HEK293 (cell line): ENCODE results near the gene AVPR1B.

Source experiments
- GLI4 ChIP-seq: fragments of 450-650 bp; formaldehyde crosslinking; IDR thresholded peaks from 2 replicates; pipeline ENCODE4 v1.5.1; 2016; ENCODE audit warnings: missing biosample characterization, missing genetic modification characterization
- MZF1 ChIP-seq: fragments of 450-650 bp; formaldehyde crosslinking; IDR thresholded peaks from 2 replicates; pipeline ENCODE4 v1.5.1; 2017; ENCODE audit warnings: missing biosample characterization, missing genetic modification characterization, borderline replicate concordance
- OVOL3 ChIP-seq: fragments of 450-650 bp; formaldehyde crosslinking; IDR thresholded peaks from 2 replicates; pipeline ENCODE4 v1.5.1; 2016; ENCODE audit warnings: missing biosample characterization, missing genetic modification characterization
- ZFP3 ChIP-seq: fragments of 450-650 bp; formaldehyde crosslinking; IDR thresholded peaks from 2 replicates; pipeline ENCODE4 v1.5.1; 2016; ENCODE audit warnings: low read depth, missing biosample characterization, missing genetic modification characterization
- ZNF175 ChIP-seq: fragments of 450-650 bp; formaldehyde crosslinking; IDR thresholded peaks from 2 replicates; pipeline ENCODE4 v1.5.1; 2016; ENCODE audit warnings: missing biosample characterization, missing genetic modification characterization
- ZNF19 ChIP-seq: fragments of 450-650 bp; formaldehyde crosslinking; IDR thresholded peaks from 2 replicates; pipeline ENCODE4; 2016; ENCODE audit warnings: missing biosample characterization, missing genetic modification characterization, low read depth
- ZNF221 ChIP-seq: fragments of 450-650 bp; formaldehyde crosslinking; IDR thresholded peaks from 2 replicates; pipeline ENCODE4 v1.5.1; 2017; ENCODE audit warnings: missing biosample characterization, missing genetic modification characterization, borderline replicate concordance
- ZNF423 ChIP-seq: fragments of 450-650 bp; formaldehyde crosslinking; IDR thresholded peaks from 2 replicates; pipeline ENCODE4 v1.5.1; 2016; ENCODE audit warnings: missing biosample characterization, missing genetic modification characterization
- ZNF544 ChIP-seq: fragments of 450-650 bp; formaldehyde crosslinking; IDR thresholded peaks from 2 replicates; pipeline ENCODE4 v1.5.0; 2017; ENCODE audit warnings: missing biosample characterization, missing genetic modification characterization
- ZNF549 ChIP-seq: fragments of 450-650 bp; IDR thresholded peaks from 2 replicates; pipeline ENCODE4 v1.5.1; 2018; ENCODE audit warnings: missing biosample characterization, missing genetic modification characterization, mild to moderate bottlenecking, inconsistent platforms, moderate library complexity
- ZNF561 ChIP-seq: fragments of 450-650 bp; IDR thresholded peaks from 2 replicates; pipeline ENCODE4 v1.5.1; 2018; ENCODE audit warnings: missing biosample characterization, missing genetic modification characterization, borderline replicate concordance
- ZNF585B ChIP-seq: fragments of 450-650 bp; formaldehyde crosslinking; IDR thresholded peaks from 2 replicates; pipeline ENCODE4 v1.5.1; 2016; ENCODE audit warnings: missing biosample characterization, missing genetic modification characterization
- ZNF626 ChIP-seq: fragments of 450-650 bp; sonication (Bioruptor Pico); formaldehyde crosslinking; IDR thresholded peaks from 2 replicates; pipeline ENCODE4 v1.5.1; 2018; ENCODE audit warnings: missing biosample characterization, missing genetic modification characterization, inconsistent platforms
- ZNF677 ChIP-seq: fragments of 450-650 bp; IDR thresholded peaks from 2 replicates; pipeline ENCODE4 v1.5.0; 2018; ENCODE audit warnings: missing biosample characterization, mild to moderate bottlenecking, missing genetic modification characterization, moderate library complexity
- ZNF76 ChIP-seq: fragments of 450-650 bp; formaldehyde crosslinking; IDR thresholded peaks from 2 replicates; pipeline ENCODE4; 2016; ENCODE audit warnings: low read depth, missing biosample characterization, missing genetic modification characterization, borderline replicate concordance
- TF ChIP-seq, protein P1 (sequence below): fragments of 450-650 bp; formaldehyde crosslinking; IDR thresholded peaks from 2 replicates; pipeline ENCODE4 v1.5.1; 2016; ENCODE audit warnings: missing biosample characterization, missing genetic modification characterization
- TF ChIP-seq, protein P2 (sequence below): fragments of 450-650 bp; formaldehyde crosslinking; IDR thresholded peaks from 2 replicates; pipeline ENCODE4 v1.5.1; 2016; ENCODE audit warnings: missing biosample characterization, missing genetic modification characterization
- TF ChIP-seq, protein P3 (sequence below): fragments of 450-650 bp; formaldehyde crosslinking; IDR thresholded peaks from 2 replicates; pipeline ENCODE4 v1.5.1; 2016; ENCODE audit warnings: missing biosample characterization, missing genetic modification characterization, low read depth
- TF ChIP-seq, protein P4 (sequence below): fragments of 450-650 bp; formaldehyde crosslinking; IDR thresholded peaks from 2 replicates; pipeline ENCODE4 v1.5.1; 2016; ENCODE audit warnings: missing biosample characterization, missing genetic modification characterization, borderline replicate concordance
- TF ChIP-seq, protein P5 (sequence below): fragments of 450-650 bp; IDR thresholded peaks from 2 replicates; pipeline ENCODE4 v1.5.1; 2018; ENCODE audit warnings: missing biosample characterization, mild to moderate bottlenecking, missing genetic modification characterization
- TF ChIP-seq, protein P6 (sequence below): fragments of 450-650 bp; formaldehyde crosslinking; IDR thresholded peaks from 2 replicates; pipeline ENCODE4 v1.5.1; 2016; ENCODE audit warnings: missing biosample characterization, missing genetic modification characterization

Gene AVPR1B

DNA sequence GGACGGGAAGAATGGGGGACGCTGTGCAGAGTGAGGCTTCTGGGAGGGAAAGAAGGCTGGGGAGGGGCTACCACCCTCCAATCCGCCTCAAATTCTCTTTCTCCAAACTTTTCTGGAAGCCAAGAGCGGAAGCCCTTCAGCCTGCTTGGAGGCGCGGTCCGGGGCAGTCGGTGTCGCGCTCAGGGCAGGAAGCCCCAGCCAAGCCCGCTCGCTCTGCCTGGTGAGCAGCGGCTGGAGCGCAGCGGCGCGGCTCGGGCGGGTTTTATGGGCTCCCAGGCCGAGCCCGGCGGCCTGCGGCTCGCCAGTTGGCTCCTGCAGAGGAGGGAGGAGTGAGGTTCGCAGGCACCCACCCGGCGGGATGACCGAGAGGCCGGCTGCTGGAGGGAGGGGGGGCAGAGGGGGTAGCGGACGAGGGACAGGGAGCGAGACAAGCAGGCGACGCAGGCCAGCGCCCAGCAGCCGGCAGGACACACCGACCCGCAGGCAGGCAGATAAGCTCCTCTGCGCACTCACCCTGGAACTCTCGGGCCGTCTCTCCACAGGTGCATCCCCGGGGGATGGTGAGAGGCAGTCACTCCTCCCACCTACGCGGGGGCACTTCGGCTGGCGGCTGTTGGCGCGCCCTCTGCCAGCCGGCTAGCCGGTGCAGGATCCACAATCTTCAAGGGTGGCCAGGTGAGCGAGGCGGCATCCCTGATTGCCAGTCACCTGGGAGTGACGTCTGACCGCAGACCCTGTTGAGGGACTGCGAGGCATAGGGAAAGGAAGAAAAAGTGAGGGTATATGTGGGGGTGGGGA is at the start of gene AVPR1B (continued):
- TF ChIP-seq, protein P1, sequence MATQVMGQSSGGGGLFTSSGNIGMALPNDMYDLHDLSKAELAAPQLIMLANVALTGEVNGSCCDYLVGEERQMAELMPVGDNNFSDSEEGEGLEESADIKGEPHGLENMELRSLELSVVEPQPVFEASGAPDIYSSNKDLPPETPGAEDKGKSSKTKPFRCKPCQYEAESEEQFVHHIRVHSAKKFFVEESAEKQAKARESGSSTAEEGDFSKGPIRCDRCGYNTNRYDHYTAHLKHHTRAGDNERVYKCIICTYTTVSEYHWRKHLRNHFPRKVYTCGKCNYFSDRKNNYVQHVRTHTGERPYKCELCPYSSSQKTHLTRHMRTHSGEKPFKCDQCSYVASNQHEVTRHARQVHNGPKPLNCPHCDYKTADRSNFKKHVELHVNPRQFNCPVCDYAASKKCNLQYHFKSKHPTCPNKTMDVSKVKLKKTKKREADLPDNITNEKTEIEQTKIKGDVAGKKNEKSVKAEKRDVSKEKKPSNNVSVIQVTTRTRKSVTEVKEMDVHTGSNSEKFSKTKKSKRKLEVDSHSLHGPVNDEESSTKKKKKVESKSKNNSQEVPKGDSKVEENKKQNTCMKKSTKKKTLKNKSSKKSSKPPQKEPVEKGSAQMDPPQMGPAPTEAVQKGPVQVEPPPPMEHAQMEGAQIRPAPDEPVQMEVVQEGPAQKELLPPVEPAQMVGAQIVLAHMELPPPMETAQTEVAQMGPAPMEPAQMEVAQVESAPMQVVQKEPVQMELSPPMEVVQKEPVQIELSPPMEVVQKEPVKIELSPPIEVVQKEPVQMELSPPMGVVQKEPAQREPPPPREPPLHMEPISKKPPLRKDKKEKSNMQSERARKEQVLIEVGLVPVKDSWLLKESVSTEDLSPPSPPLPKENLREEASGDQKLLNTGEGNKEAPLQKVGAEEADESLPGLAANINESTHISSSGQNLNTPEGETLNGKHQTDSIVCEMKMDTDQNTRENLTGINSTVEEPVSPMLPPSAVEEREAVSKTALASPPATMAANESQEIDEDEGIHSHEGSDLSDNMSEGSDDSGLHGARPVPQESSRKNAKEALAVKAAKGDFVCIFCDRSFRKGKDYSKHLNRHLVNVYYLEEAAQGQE = no peak
- TF ChIP-seq ZNF175 (tag by site-specific recombination) = no peak
- TF ChIP-seq ZNF677 (tag by site-specific recombination) = no peak
- no peak for TF ChIP-seq OVOL3 (tag by site-specific recombination)
- TF ChIP-seq ZNF585B (tag by site-specific recombination) = no peak
- TF ChIP-seq GLI4 (tag by site-specific recombination) = no peak
- no peak for TF ChIP-seq ZNF19
- TF ChIP-seq, protein P2, sequence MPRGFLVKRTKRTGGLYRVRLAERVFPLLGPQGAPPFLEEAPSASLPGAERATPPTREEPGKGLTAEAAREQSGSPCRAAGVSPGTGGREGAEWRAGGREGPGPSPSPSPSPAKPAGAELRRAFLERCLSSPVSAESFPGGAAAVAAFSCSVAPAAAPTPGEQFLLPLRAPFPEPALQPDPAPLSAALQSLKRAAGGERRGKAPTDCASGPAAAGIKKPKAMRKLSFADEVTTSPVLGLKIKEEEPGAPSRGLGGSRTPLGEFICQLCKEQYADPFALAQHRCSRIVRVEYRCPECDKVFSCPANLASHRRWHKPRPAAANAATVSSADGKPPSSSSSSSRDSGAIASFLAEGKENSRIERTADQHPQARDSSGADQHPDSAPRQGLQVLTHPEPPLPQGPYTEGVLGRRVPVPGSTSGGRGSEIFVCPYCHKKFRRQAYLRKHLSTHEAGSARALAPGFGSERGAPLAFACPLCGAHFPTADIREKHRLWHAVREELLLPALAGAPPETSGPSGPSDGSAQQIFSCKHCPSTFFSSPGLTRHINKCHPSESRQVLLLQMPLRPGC (tag by site-specific recombination) = no peak
- TF ChIP-seq ZNF561 (tag by site-specific recombination) = no peak; the same call in 1 of the 2 replicates
- TF ChIP-seq, protein P3, sequence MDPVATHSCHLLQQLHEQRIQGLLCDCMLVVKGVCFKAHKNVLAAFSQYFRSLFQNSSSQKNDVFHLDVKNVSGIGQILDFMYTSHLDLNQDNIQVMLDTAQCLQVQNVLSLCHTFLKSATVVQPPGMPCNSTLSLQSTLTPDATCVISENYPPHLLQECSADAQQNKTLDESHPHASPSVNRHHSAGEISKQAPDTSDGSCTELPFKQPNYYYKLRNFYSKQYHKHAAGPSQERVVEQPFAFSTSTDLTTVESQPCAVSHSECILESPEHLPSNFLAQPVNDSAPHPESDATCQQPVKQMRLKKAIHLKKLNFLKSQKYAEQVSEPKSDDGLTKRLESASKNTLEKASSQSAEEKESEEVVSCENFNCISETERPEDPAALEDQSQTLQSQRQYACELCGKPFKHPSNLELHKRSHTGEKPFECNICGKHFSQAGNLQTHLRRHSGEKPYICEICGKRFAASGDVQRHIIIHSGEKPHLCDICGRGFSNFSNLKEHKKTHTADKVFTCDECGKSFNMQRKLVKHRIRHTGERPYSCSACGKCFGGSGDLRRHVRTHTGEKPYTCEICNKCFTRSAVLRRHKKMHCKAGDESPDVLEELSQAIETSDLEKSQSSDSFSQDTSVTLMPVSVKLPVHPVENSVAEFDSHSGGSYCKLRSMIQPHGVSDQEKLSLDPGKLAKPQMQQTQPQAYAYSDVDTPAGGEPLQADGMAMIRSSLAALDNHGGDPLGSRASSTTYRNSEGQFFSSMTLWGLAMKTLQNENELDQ = no peak
- no peak for TF ChIP-seq ZNF549 (tag by site-specific recombination)
- peak; percentile 64; the same call in 1 of the 2 replicates for TF ChIP-seq ZNF423
- no peak; the same call in 1 of the 2 replicates for TF ChIP-seq MZF1 (tag by site-specific recombination)
- no peak for TF ChIP-seq ZNF626 (tag by site-specific recombination)
- TF ChIP-seq ZNF76 (tag by site-specific recombination) = peak; percentile 8; the same call in 1 of the 2 replicates
- TF ChIP-seq, protein P4, sequence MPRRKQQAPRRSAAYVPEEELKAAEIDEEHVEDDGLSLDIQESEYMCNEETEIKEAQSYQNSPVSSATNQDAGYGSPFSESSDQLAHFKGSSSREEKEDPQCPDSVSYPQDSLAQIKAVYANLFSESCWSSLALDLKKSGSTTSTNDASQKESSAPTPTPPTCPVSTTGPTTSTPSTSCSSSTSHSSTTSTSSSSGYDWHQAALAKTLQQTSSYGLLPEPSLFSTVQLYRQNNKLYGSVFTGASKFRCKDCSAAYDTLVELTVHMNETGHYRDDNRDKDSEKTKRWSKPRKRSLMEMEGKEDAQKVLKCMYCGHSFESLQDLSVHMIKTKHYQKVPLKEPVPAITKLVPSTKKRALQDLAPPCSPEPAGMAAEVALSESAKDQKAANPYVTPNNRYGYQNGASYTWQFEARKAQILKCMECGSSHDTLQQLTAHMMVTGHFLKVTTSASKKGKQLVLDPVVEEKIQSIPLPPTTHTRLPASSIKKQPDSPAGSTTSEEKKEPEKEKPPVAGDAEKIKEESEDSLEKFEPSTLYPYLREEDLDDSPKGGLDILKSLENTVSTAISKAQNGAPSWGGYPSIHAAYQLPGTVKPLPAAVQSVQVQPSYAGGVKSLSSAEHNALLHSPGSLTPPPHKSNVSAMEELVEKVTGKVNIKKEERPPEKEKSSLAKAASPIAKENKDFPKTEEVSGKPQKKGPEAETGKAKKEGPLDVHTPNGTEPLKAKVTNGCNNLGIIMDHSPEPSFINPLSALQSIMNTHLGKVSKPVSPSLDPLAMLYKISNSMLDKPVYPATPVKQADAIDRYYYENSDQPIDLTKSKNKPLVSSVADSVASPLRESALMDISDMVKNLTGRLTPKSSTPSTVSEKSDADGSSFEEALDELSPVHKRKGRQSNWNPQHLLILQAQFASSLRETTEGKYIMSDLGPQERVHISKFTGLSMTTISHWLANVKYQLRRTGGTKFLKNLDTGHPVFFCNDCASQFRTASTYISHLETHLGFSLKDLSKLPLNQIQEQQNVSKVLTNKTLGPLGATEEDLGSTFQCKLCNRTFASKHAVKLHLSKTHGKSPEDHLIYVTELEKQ (tag by site-specific recombination) = no peak
- TF ChIP-seq ZNF544 (tag by site-specific recombination) = no peak
- TF ChIP-seq, protein P5, sequence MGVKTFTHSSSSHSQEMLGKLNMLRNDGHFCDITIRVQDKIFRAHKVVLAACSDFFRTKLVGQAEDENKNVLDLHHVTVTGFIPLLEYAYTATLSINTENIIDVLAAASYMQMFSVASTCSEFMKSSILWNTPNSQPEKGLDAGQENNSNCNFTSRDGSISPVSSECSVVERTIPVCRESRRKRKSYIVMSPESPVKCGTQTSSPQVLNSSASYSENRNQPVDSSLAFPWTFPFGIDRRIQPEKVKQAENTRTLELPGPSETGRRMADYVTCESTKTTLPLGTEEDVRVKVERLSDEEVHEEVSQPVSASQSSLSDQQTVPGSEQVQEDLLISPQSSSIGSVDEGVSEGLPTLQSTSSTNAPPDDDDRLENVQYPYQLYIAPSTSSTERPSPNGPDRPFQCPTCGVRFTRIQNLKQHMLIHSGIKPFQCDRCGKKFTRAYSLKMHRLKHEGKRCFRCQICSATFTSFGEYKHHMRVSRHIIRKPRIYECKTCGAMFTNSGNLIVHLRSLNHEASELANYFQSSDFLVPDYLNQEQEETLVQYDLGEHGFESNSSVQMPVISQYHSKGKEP (tag by site-specific recombination) = no peak
- no peak for TF ChIP-seq ZNF221 (tag by site-specific recombination)
- TF ChIP-seq ZFP3 (tag by site-specific recombination) = no peak
- TF ChIP-seq, protein P6, sequence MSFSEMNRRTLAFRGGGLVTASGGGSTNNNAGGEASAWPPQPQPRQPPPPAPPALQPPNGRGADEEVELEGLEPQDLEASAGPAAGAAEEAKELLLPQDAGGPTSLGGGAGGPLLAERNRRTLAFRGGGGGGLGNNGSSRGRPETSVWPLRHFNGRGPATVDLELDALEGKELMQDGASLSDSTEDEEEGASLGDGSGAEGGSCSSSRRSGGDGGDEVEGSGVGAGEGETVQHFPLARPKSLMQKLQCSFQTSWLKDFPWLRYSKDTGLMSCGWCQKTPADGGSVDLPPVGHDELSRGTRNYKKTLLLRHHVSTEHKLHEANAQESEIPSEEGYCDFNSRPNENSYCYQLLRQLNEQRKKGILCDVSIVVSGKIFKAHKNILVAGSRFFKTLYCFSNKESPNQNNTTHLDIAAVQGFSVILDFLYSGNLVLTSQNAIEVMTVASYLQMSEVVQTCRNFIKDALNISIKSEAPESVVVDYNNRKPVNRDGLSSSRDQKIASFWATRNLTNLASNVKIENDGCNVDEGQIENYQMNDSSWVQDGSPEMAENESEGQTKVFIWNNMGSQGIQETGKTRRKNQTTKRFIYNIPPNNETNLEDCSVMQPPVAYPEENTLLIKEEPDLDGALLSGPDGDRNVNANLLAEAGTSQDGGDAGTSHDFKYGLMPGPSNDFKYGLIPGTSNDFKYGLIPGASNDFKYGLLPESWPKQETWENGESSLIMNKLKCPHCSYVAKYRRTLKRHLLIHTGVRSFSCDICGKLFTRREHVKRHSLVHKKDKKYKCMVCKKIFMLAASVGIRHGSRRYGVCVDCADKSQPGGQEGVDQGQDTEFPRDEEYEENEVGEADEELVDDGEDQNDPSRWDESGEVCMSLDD (tag by site-specific recombination) = 0 out of 2 replicates have a peak, but pooled peaks have one; percentile 32
